HepG2 (cell line): Measurements from ENCODE around the gene PDZRN4. TPM values are rescaled to one million over a fixed set of nuclear protein-coding genes. Genes with fewer than 3 reads are reported as not detected.

ENCODE experiments used
- ATAC-seq: fragments of 200-7000 bp; cut with Tn5 transposase; 3 replicates; pipeline ENCODE4 v1.9.1; 2020; ENCODE audit warnings: mild to moderate bottlenecking, moderate library complexity
- BruUV-seq: library from RNA; stranded (reverse); fragments of 400-500 nt; replicated peaks from 2 replicates; lab custom pipeline; 2021; lab: Mats Ljungman, UMichigan
- CTCF ChIA-PET: fragments of 300-600 bp; formaldehyde crosslinking; extraction: SDS; loops from one replicate; lab custom pipeline; 2021; ENCODE audit warnings: low total read pairs, inconsistent platforms, low intra/inter-chr PET ratio; lab: Yijun Ruan, JAX
- POLR2A ChIA-PET: fragments of 350-600 bp; sonication (Branson Sonifier 250); formaldehyde crosslinking; loops from one replicate; lab custom pipeline; 2020; ENCODE audit warnings: antibody characterized with exemption, inconsistent platforms; lab: Yijun Ruan, JAX
- DNase-seq: peaks from one replicate; pipeline ENCODE4 v3.0.0-alpha.2; 2015; ENCODE audit warnings: low spot score
- FAIRE-seq: peaks from 3 replicates; lab custom pipeline; 2011; peaks lifted over from hg19 to GRCh38; lab: Jason Lieb, UNC
- H2AFZ ChIP-seq: one replicate; pipeline ENCODE4 v1.6.1; 2011; ENCODE audit warnings: low read length, inconsistent platforms
- H3K27ac ChIP-seq: fragments of 300-600 bp; 3 replicates; pipeline ENCODE4 v1.8.0; 2011; ENCODE audit warnings: mixed run types, mild to moderate bottlenecking, mixed read lengths, low read length, inconsistent platforms; ENCODE audit not compliant: insufficient read depth; ENCODE audit errors: extremely low read length
- H3K27me3 ChIP-seq, 2 experiments: fragments of 200-600 bp in 1 of 2; 2 replicates in 1 of 2; 3 replicates in 1 of 2; pipeline versions ENCODE4 v1.6.0 to v1.8.0; 2011; ENCODE audit warnings: low read length in 2 of 2, mild to moderate bottlenecking in 2 of 2, moderate library complexity in 2 of 2, inconsistent platforms in 1 of 2; ENCODE audit not compliant: insufficient read depth in 2 of 2, control insufficient read depth in 1 of 2
- H3K36me3 ChIP-seq, 2 experiments: fragments of 200-600 bp in 1 of 2; replicated peaks in 1 of 2; 2 replicates in 1 of 2; 3 replicates in 1 of 2; pipeline versions ENCODE4 v1.5.1 to v1.8.0; 2011; ENCODE audit warnings: low read length in 2 of 2, inconsistent platforms in 1 of 2; ENCODE audit not compliant: insufficient read depth in 2 of 2, control insufficient read depth in 1 of 2
- H3K4me1 ChIP-seq: 2 replicates; pipeline ENCODE4 v1.5.1; 2012; ENCODE audit warnings: low read length, inconsistent platforms; ENCODE audit not compliant: insufficient read depth
- H3K4me2 ChIP-seq: 2 replicates; pipeline ENCODE4 v1.6.0; 2011; ENCODE audit warnings: low read depth, low read length, inconsistent platforms
- H3K4me3 ChIP-seq, 3 experiments: fragments of 200-600 bp in 1 of 3; sonication (generic), shearing (Covaris generic) in 1 of 3; replicated peaks in 1 of 3; 2 replicates each; pipeline ENCODE4 v1.5.1; 2011 to 2016; ENCODE audit warnings: low read length in 3 of 3, inconsistent platforms in 2 of 3, low read depth in 2 of 3, mild to moderate bottlenecking in 2 of 3, control low read depth in 1 of 3, mixed read lengths in 1 of 3; ENCODE audit not compliant: insufficient read depth in 1 of 3
- H3K79me2 ChIP-seq: one replicate; pipeline ENCODE4 v1.6.1; 2011; ENCODE audit warnings: low read length, inconsistent platforms; ENCODE audit not compliant: insufficient read depth
- H3K9ac ChIP-seq: 2 replicates; pipeline ENCODE4 v1.6.0; 2011; ENCODE audit warnings: mild to moderate bottlenecking, low read depth, low read length, inconsistent platforms; ENCODE audit not compliant: insufficient read depth
- H3K9me3 ChIP-seq: 2 replicates; pipeline ENCODE4 v1.5.1; 2012; ENCODE audit warnings: mild to moderate bottlenecking, low read length
- H4K20me1 ChIP-seq: 2 replicates; pipeline ENCODE4 v1.6.0; 2011; ENCODE audit warnings: inconsistent platforms, mild to moderate bottlenecking, low read length, moderate library complexity; ENCODE audit not compliant: insufficient read depth
- ARNT2 ChIP-seq: sonication (generic); formaldehyde crosslinking; IDR thresholded peaks from 2 replicates; pipeline ENCODE4 v1.8.0; 2022; ENCODE audit warnings: mild to moderate bottlenecking, low read depth, missing genetic modification reagents, moderate library complexity
- ATF7-NPFF ChIP-seq: sonication (generic); formaldehyde crosslinking; IDR thresholded peaks from 2 replicates; pipeline ENCODE4 v1.8.1; 2023; ENCODE audit warnings: mild to moderate bottlenecking, low read depth, missing genetic modification reagents, moderate library complexity
- DR1 ChIP-seq: sonication (generic); formaldehyde crosslinking; IDR thresholded peaks from 2 replicates; pipeline ENCODE4 v1.8.0; 2021; ENCODE audit warnings: mild to moderate bottlenecking, missing genetic modification reagents, inconsistent platforms
- GLMP ChIP-seq: sonication (generic); formaldehyde crosslinking; IDR thresholded peaks from 2 replicates; pipeline ENCODE4 v1.9.0; 2021; ENCODE audit warnings: missing genetic modification reagents, mild to moderate bottlenecking, borderline replicate concordance
- HMG20B ChIP-seq: conservative IDR thresholded peaks from 2 replicates; pipeline ENCODE4 v1.6.1; 2016; ENCODE audit warnings: missing genetic modification reagents, missing compliant biosample characterization
- MAFF ChIP-seq: IDR thresholded peaks from 2 replicates; pipeline ENCODE4 v1.6.1; 2011; ENCODE audit warnings: low read depth, low read length, improper control_type of control experiment
- MAZ ChIP-seq, 2 experiments: sonication (generic) in 1 of 2; formaldehyde crosslinking in 1 of 2; IDR thresholded peaks; 2 replicates each; pipeline versions ENCODE4 v1.5.0 to v1.6.1; 2012 to 2020; ENCODE audit warnings: low read depth in 2 of 2, mild to moderate bottlenecking in 2 of 2, borderline replicate concordance in 1 of 2, improper control_type of control experiment in 1 of 2, low read length in 1 of 2, missing genetic modification reagents in 1 of 2, moderate library complexity in 1 of 2
- PCBP1 ChIP-seq: fragments of 200-400 bp; formaldehyde crosslinking; IDR thresholded peaks from 2 replicates; pipeline ENCODE4 v1.6.1; 2017; ENCODE audit warnings: mild to moderate bottlenecking, low read depth, low read length, borderline replicate concordance
- PCBP2 ChIP-seq: fragments of 200-400 bp; formaldehyde crosslinking; optimal IDR thresholded peaks from 2 replicates; pipeline ENCODE3; 2018; ENCODE audit warnings: low read length, low read depth; ENCODE audit not compliant: poor library complexity, severe bottlenecking
- PITX1 ChIP-seq: sonication (generic); formaldehyde crosslinking; IDR thresholded peaks from 2 replicates; pipeline ENCODE4 v1.5.1; 2020; ENCODE audit warnings: mild to moderate bottlenecking, missing genetic modification reagents
- RARA ChIP-seq: IDR thresholded peaks from 2 replicates; pipeline ENCODE4 v1.6.1; 2016; ENCODE audit warnings: missing genetic modification reagents, missing compliant biosample characterization
- SAFB2 ChIP-seq: sonication (generic); formaldehyde crosslinking; IDR thresholded peaks from 2 replicates; pipeline ENCODE4 v1.5.1; 2020; ENCODE audit warnings: missing genetic modification reagents, low read depth, mild to moderate bottlenecking, borderline replicate concordance
- SRF ChIP-seq: IDR thresholded peaks from 2 replicates; pipeline ENCODE4 v1.6.1; 2011; ENCODE audit warnings: mild to moderate bottlenecking, low read depth, low read length, moderate library complexity
- SRSF1 ChIP-seq: fragments of 200-400 bp; formaldehyde crosslinking; optimal IDR thresholded peaks from 2 replicates; pipeline ENCODE3; 2017; ENCODE audit warnings: mild to moderate bottlenecking, low read depth, low read length, moderate library complexity
- ZBTB25 ChIP-seq: IDR thresholded peaks from 2 replicates; pipeline ENCODE4 v1.6.1; 2018; ENCODE audit warnings: missing genetic modification reagents
- ZNF274 ChIP-seq: sonication (generic); formaldehyde crosslinking; IDR thresholded peaks from 2 replicates; pipeline ENCODE4 v1.5.1; 2020; ENCODE audit warnings: mild to moderate bottlenecking, missing genetic modification reagents
- ZNF350 ChIP-seq: sonication (generic); formaldehyde crosslinking; IDR thresholded peaks from 2 replicates; pipeline ENCODE4 v1.4.0; 2020; ENCODE audit warnings: mild to moderate bottlenecking, low read depth, missing genetic modification reagents, borderline replicate concordance
- WGBS: methylation state at CpG from one replicate; pipeline ENCODE4 v1.1.6; 2017; ENCODE audit warnings: low lambda C conversion rate; 5-methylcytosine and 5-hydroxymethylcytosine counted together
- in situ Hi-C: cut with HindIII; loops from 2 replicates; pipeline ENCODE4 v1.10.0; 2017; ENCODE audit warnings: low pct_unique_long_range_greater_than_20kb; ENCODE audit not compliant: extremely low pct_ligation_motif_present
- intact Hi-C: fragments of 100-400 bp; cut with micrococcal nuclease; formaldehyde crosslinking; loops from one replicate; pipeline ENCODE4 v1.10.0; 2022; ENCODE audit not compliant: unreplicated experiment
- polyA plus RNA-seq, 8 experiments: library from polyadenylated mRNA; depleted of rRNA in 3 of 8; stranded (reverse) in 7 of 8; unstranded in 1 of 8; fragments of >200 nt; fragmentation: Illumina TruSeq in 4 of 8; extraction: Trizol in 4 of 8; gene quantifications; 2 replicates each; pipeline versions ENCODE4 v1.2.1 to v1.2.3, GENCODE V29; 2011 to 2016; ENCODE audit warnings: low read depth in 4 of 8, missing spikeins in 1 of 8, mixed read lengths in 1 of 8; ENCODE audit not compliant: insufficient read depth in 1 of 8
- total RNA-seq, 5 experiments: library from RNA; depleted of rRNA; stranded (reverse); fragments of >200 nt; fragmentation: Illumina TruSeq; extraction: Trizol; gene quantifications; 2 replicates each; pipeline ENCODE4 v1.2.3, GENCODE V29; 2016; ENCODE audit warnings: low read depth in 1 of 5

PDZRN4 gene
- total and polyA plus RNA-seq, 2 of the 13 experiments (the other 11 are each of a cell fraction or from before 2014, with no cell fraction given), result not detected

- no peaks in the 10 kb centered on the region for H3K4me1 ChIP-seq
- TF ChIP-seq ZNF350 (CRISPR knock-in tag) (no peak), ATF7-NPFF (no peak), SAFB2 (CRISPR knock-in tag) (no peak), MAZ (IDR thresholded peaks at IDR 0.05; ENCODE audit: borderline replicate concordance, low read depth, low read length) (no peak), MAZ (CRISPR knock-in tag; IDR thresholded peaks at IDR 0.05; ENCODE audit: low read depth) (no peak)
- ChIA-PET POLR2A (no interaction called here), CTCF (no interaction called here)
- H3K9me3 ChIP-seq, result no peaks in the 10 kb centered on the region
- H4K20me1 ChIP-seq, result no peaks in the 10 kb centered on the region
- no peak overlapping the region for H3K4me3 ChIP-seq
- no peaks in the 10 kb centered on the region for H3K36me3 ChIP-seq
- no peak for FAIRE-seq
- no peaks in the 10 kb centered on the region; a peak in 1 of 5 replicates for H3K27me3 ChIP-seq
- no peak overlapping the region for H3K4me2 ChIP-seq
- no peak overlapping the region for H3K9ac ChIP-seq
- H2AFZ ChIP-seq, result no peak overlapping the region
- in situ Hi-C loops (no loop called here), intact Hi-C loops (no loop called here)
- 4% methylated on average over 2 of the region's 2 CpGs for WGBS
- no peaks in the 10 kb centered on the region for H3K79me2 ChIP-seq
- no peak overlapping the region for H3K27ac ChIP-seq
- BruUV-seq, result no TSS peak
- no peak for ATAC-seq
- no peak for DNase-seq
Measured at GRCh38 chr12:41409628-41410027, 221.5 kb downstream of the PDZRN4 start.

- POLR2A ChIA-PET, result no interaction called here
- Histone ChIP-seq H3K4me3 (no peak overlapping the region), H2AFZ (no peak overlapping the region), H3K36me3 (no peaks in the 10 kb centered on the region), H3K9me3 (no peaks in the 10 kb centered on the region), H3K4me1 (no peaks in the 10 kb centered on the region), H3K4me2 (no peak overlapping the region), H3K79me2 (no peaks in the 10 kb centered on the region), H3K27me3 (no peaks in the 10 kb centered on the region), H3K27ac (no peak overlapping the region), H4K20me1 (no peaks in the 10 kb centered on the region), H3K9ac (no peak overlapping the region)
- DNase-seq, result no peak
- CTCF ChIA-PET, result no interaction called here
- 0% methylated on average over 3 of the region's 3 CpGs for WGBS
- no peak for FAIRE-seq
- no peak for ATAC-seq
- in situ Hi-C loops (no loop called here), intact Hi-C loops (no loop called here)
- BruUV-seq, result no TSS peak
- TF ChIP-seq SRF (no peak), GLMP (CRISPR knock-in tag) (no peak), HMG20B (no peak), ZBTB25 (no peak), ZNF274 (no peak), DR1 (CRISPR knock-in tag) (no peak), RARA (CRISPR knock-in tag) (no peak), PCBP2 (no peak), MAFF (no peak), PITX1 (CRISPR knock-in tag) (no peak), PCBP1 (no peak), ARNT2 (CRISPR knock-in tag) (no peak), SRSF1 (no peak)
Measured at GRCh38 chr12:41418586-41418985, 230.5 kb downstream of the PDZRN4 start.
